Stimulated activated CD8-positive, alpha-beta memory T cell treated with anti-CD3 and anti-CD28 coated beads, Interleukin-15, amount 100 ng/mL, for 1 hour (primary cell): ENCODE data around the gene CRABP1.

ENCODE experiments used
- DNase-seq: peaks from one replicate; pipeline ENCODE4 v3.0.0-alpha.2; 2020; ENCODE audit warnings: low read depth

CRABP1 gene

DNA sequence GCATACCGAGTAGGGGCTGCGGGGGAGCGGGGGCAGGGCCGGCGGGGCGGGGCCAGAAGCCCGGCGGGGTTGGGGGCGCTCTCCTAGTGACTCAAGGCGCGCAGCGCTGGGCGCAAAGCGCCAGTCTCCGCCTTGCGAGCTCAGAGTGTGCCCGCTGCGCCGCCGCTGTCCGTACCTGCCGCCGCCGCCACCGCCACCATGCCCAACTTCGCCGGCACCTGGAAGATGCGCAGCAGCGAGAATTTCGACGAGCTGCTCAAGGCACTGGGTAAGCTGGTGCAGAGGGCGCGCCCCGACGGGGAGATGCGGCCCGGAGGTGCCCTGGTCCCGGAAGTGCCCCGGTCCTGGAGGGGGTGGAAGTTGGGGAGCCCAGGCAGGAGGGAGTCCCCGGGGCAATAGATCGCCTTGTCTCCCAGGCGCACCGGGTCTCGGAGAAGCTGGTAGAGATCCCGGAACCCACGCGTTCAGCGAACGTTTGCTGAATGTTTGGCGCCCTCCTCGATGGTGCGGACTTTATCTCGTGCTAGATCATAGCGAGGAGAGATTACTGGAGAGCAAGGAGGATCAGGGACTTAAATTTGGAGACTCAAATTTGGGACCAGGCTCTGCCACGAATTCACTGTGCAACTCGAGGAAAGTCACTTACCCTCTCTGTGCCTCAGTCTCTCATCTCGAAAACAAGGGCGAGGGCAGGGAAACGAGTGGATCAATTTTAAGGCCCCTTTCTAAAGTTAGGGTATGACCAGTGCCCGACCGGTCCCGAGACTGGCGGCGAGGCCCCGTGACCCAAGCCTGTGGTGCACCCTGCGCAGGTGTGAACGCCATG lies at the start of gene CRABP1:
TSS of gene CRABP1 (plus strand) at position 123 of the 826 bp plus-strand sequence. CDS start at position 199, 76 bp downstream.
- DNase-seq = no peak

DNA sequence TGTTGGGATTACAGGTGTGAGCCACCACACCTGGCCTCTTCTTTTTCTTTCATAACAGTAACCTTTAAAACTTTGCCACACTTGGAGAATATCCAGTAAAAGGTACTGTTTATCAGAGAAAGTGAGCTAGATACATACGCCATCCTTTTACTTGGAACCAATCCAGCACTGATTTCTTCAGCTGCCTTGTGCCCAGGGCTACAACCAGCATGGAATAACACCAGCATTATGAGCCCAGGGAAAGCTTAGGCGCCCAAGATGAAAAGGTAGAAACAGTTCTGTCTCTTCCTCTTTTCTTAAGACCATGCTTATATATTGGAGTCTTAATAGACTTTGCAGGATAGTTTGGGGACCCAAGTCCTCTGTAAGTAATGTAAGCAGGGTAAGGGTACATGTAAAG lies 49.1 kb upstream of the CRABP1 start:
- no peak for DNase-seq

DNA sequence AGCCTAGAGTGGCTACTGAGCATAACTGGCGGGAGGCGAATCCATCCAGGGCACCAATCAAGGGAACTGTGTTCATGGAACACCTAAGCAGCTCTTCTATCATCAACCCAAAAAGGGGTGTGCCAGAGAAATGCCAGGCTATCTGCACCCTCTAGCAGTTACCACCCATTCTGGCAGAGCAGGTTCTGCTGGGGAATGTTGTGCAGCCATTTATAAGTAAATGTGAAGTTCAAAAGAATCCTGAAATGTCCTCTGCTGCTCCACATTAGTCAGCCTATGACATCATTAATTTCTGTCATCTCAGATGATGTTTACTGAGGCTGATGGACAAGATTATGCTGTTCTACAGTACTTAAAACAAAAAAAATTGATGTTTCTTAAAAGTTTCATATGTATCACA lies 48.5 kb upstream of the CRABP1 start:
- DNase-seq = no peak

DNA sequence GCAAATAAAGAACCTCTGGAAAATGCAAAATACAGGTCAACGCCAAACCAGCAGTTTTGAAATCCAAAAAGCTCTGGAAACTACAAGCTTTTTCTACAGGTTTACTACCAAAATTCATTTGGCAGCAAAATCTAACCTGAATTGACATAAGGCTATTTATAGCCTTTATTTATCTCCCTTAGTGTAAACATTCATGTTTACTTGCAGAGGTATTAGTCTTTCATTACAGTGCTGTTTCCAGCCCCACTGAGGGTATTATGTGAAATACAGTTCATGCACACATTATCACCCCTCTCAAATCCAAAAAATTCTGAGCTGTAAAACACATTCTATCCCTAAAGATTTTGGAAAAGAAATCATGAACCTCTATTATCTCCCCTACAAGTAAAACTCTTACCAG lies 47.9 kb upstream of the CRABP1 start:
- DNase-seq = no peak

DNA sequence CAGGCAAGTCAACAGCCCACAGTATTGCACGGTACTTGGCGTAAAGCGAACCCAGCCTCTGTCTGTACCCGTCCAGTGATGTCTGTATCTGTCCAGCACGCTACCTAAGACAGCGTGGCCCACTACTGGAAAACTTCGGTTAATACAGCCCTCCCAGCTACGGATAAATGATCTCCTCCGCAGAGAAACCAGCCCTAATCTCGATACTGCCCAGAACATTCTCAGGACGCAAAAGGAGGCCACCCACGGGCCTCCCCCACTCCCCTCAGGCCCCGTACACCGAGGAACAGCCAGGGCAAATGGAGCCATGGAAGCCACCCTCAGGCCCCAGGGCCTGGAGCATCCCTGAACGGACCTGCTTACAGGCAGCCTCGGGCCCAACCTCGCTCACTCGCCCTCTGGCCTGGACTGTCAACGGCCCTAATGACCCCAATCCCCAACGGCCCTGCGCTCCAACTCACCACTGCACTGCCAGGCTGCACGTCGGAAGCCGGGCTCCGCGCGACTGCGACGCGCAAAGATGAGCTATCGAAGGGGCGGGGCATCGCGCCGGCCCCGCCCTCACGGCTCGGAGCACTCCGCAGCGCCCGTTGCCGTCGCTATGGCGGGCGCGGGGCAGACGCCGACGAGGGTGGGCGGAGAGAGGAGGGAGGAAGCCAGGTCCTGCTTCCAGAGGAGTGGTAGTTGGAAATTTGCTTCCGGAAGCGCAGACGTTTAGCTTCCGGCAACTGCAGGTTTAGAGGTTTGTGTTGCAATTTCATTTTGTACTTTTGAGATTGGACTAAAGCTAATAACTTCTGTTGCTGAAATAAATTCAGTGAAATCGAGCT lies 40.8 kb upstream of the CRABP1 start, which contains the start of gene SKIC8:
TSS of gene SKIC8 (minus strand) at position 509 of the 830 bp plus-strand sequence. CDS start 3,923 bp downstream, outside the sequence.
- peak; percentile 66 for DNase-seq

DNA sequence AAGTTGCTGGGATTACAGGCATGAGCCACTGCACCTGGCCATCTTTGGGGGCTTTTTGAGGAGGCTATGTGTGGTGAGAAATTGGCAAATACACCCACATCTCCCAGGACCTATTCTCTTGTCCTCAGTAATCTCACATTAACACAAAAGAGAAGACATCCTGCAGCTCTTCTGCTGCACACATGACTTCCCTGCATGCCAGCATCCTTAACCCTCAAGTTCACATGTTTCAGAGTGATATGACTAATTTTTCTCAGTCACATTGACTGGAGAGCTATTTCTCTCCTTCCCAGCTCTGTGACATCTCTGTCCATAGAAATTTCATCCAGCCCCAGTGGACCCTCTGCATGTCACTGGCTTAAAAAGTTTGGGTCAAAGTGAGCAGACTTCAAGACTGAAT lies 38.8 kb upstream of the CRABP1 start:
- no peak for DNase-seq

DNA sequence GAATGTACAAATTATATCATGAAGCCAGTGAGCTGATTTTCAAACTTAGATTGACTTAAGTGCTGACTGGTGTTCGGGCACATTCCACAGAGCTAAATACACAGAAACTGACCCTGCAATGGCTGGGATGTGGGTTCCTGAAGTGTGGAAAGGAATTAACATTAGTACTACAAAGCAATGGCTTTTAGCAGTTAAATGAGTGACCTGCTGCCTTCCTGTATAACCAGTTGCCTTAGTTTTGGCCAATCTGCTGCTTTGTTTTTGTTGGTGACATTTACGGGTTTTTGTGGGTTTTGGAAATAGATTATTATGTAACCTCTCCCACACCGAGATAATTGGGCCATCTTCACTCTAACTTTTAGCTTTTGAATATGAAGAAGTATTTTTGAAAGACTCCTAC lies 38.3 kb upstream of the CRABP1 start:
- DNase-seq = no peak

DNA sequence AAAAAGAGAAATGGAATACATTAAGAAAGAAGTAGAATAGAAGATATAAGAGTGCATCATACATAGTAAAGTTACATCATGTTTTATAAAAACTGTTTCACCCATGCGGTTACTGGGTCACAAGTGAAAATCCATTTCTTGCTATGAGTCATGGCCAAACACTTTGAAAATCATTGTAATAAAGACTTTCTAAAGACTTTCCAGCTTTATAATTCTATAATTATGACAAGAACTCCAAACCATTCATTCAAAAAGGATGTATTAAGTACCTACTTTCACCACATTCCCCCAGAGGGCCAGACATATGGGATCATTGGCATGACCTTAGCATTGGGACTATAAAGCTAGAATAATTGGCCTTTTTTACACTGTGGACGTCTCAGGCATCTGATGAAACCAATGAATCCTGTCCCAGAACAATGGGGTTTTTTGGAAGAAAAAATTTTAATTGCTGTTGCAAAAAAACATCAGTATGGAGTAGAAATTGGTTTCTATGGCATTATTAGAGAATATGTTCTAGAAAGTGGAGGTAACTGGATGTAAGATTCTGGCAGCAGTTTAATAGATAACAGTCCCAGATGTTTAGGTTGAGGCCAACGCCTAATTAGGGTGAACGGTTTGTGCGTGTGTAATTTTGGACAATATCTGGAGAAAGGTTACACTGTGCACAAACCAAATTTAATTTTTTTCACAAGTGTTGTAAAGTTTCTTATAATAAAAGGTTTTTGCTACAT lies 37.4 kb upstream of the CRABP1 start:
- DNase-seq = no peak

DNA sequence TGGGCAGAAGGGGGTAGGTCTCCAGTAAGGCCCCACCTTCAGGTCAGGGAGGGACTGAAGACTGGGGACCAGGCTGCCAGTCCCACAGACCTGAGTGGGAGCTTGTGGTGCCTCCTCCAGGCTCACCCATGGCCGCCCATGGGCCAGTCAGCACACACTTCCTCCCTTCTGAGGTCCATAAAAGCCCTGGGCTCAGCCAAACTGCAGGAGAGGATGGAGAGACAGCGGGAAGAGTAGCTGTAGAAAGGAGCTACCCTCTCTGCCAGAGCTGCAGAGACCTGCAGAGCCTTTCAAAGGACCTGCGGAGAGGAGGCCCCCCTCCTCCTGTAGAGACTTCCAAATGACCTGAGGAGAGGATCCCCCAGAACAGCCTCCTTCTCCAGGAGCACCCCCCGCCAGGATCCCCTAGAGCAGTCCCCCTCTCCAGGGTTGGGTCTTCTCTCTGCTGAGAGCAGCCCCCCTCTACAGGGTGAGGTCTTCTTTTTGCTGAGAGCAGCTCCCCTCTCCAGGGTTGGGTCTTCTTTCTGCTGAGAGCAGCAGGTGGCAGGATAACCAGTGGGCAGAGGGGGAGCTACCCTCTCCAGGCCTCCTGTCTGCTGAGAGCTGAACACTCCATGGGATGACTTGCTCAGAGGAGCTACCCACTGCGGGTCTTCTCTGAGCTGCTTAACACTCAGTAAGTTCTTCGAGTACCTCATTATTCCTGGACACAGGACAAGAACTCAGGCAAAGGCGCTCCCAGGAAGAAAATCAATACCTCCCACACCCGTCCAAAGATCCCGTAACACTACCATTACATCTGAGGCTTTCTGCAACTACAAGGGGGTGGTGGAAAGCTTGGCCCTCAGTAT lies 35.7 kb upstream of the CRABP1 start:
- no peak for DNase-seq

DNA sequence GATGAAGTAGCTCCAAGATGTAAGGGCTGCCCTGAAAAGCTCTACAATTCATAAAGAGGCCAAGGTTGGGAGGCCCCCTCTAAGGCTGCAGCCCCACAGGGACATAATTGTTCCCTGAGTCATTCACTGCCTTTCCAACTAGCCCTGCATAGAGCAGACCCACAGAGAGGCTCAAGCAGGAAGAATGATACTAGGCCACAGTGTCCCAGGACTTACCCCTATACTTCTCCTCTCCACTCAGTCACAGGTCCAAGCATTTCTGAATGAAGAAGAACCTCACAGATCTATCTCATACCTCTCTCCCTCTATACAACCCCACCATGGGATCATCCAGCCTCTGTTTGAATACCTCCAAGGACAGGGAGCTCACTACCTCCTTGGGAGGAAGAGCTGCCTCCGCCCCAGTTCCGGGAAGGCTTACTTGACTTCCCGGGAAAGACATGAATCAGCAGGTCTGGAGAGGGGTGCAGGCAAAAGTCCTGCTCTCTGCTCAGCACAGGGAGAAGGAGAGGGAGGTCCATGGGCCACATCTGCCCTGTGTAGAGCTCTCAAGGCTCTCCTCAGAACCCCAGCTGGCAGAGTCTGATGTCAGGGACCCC lies 33.9 kb upstream of the CRABP1 start:
- no peak for DNase-seq

DNA sequence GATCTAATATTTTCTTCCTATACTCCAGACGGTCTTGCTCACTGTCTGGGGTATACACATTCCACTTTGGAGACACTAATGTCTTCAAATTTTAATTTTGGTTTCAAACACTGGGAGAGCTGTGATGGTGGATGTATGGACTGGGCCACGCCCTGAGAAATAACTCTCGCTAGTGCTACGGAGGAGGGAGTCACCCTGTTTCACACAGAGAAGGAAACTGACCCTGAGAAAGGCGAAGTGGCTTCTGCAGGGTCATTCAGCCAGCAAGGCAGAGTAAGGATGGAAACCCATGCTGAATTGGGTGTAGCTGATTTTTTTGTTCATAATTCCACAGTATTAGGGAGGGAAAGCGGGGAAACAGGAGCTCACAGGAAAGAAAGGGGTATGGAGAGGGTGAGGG lies 32.2 kb upstream of the CRABP1 start:
- no peak for DNase-seq

DNA sequence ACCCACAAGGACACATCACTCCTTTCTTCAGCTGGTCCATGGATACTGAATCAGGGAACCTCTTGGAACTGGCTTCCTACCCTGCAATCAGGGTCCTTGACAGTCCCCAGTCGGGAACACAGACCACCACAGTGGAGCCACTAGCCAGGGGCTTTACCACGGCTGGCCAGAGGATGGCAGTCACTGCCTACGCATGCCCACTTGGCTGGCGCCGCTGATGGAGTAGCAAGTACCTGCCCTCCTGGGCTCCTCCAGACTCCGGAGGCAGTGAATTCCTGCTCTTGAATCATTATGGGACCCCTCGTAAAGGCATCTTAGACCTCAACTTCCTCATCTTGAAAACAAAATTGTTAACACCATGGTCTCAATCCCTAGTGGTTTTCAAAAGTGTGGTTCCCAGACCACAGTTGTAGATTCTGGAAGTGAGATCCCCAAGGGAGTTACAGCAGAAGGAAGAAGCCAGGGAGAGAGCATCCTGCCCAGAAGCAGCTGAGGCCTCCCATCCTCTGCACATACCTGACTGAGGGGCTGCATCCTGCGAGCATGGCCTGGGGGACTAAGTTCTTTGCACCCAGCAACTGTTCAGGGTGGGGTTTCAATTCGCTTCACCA lies 31.6 kb upstream of the CRABP1 start:
- DNase-seq = no peak

DNA sequence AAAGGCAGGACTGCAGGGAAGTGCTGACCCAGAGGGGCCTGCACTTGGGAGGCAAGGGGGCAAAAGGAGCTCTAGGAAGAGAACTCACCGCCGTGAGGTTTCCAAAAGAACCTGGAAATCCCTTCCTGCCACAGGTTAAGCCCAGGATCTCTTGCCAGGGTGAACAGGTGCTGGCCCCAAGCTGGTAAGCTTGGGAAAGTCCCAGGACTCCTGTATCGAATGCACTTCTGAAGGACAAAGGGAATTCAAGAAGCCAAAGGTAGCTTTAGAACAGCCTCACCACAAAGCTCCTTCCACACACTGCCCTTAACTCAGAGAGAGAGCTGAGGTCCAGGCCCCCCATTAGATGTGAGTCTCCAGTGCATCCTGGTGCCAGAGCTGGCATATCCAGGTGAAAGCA lies 28.9 kb upstream of the CRABP1 start:
- DNase-seq = no peak

DNA sequence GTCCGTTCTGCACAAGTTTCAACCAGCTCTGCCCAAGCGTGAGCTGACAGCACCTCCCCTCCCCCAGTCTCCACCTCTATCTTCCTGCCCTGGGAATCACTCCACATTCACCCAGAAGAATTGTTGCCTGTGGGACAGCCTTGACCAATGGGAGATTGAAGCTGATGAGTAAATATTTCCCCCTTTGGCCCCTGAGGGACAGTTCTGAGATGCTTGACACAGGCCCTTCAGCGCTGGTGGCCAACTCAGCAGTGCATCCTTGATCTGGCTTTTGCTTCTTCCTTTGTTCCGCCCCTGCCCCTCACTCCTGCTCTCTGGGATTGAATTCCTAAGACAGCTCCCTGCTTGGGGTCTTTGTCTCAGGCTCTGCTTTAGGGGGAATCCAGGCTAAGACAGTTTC lies 27.6 kb upstream of the CRABP1 start:
- DNase-seq = no peak

DNA sequence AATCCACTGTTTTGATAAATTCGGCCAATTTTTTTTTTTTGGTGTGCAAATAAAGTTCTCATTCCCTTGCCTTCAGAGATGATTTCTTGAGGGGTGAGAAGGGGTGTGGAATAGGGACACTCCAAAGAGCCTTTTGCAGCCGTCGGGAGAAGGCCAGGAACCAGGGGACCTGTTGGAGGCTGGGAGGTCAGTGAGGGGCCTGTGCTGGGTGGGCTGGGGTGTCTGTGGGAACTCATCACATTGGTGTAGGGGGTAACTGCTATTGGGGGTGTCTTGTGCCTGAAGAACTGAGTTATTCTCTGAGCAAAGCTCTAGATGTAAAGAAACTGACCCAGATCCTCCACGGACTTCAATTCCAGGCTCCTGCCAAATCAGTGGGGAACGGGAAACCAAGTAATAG lies 27.2 kb upstream of the CRABP1 start:
- DNase-seq = no peak

DNA sequence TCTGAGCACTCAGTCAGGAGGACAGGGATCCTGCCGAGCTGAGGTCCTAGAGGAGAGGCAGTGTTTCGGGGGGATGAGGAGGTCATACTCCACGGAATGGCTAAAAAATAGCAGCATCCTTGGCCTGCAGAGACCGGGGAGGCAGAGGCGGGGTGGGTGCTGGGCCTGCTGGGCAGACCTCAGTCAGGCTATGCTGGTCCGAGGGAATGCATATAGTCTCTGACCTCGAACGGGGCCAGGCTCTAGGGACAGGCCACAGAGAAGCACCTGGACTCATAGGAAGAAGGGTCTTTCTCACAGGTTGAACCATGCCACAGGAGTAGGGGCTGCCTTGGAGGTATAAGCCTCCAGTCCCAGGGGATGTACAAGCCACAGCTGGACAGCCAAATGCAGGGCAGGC lies 26.8 kb upstream of the CRABP1 start:
- no peak for DNase-seq

DNA sequence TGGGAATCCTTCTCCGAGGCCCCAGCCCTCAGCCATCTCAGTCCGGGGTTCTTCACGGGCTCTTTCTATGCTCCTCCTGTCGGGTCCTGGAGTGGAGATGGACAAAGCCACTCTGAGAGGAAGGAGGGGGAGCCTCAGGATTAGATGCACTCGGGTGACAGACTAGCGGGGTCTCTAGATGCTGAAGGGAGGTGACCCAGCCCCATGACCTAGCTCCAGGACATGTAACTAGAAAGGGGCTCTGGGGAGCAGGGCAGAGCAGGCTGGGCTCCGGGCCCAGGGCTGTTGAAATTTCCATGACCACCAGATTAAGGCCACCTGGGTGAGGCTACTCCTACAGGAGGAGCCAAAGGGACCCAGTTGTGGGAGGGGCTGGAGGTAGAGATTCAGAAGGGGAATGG lies 26.0 kb upstream of the CRABP1 start:
- no peak for DNase-seq

DNA sequence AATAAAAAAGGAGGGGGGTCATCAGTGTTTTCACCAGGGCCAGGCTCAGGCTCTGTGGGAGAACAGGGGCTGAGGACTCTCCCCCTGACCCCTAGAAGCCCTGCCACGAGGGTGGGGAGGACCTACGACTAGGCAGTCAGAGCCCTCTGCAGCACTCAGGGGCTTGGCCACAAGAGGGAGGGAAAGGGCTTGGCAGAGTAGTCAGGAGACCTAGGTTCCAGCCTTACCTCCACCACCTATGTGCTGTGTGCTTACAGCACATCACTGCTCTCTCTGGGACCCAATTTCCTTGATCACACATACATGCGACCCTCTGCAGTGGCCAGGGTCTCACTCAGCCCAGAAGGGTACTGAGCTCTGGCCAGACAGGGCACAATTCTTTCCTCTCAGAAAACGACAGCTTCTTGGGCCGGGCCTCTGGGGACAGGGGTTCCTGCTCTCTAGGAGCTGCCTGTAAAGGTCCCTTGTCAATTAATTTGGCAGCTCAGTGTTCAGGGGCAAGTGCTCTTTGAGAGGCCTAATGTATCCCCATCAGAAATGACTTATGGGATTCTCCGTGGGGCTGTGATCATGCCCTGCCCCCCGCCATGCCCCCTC lies 24.4 kb upstream of the CRABP1 start:
- no peak for DNase-seq

DNA sequence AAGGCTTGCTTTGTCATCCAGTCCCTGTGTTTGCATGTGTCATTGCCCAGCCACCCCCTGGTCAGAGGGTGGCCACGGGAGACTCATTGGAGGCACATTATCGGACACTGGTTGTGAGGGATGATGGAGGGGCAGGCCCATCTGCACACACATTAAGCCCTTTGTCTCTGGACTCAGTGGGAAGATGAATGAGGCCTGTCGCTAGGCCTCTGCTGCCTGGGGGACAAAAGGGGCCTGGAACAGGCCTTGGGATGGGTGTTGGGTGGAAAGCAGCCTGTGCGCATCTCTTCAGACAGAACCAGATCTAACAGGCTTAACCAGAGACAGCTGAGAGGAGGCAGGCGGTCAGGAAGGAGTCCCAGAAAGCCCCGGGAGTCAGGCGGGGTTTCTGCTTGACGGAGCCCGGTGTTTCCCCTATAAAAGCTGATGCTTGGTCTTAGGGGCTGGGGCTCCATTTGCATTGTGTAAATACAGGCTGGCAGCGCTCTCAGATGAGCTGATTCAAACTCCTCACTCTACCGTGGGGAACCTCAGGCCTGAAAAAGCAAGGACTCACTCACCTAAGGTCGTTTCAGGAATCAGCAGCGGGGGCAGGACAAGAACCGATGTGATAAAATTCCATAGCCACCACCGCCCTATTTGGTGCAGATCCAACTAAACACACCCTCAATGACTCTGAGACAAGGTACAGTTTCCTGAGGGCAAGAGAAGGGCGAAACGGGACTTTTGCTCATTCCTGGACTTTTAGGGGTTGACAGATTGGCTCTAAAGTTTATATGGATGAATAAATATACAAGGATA lies 23.7 kb upstream of the CRABP1 start:
- DNase-seq = no peak
